Mammary epithelial cell (primary cell): Measurements from ENCODE around the gene INTS11.

Experiments
- CTCF ChIP-seq, 2 donors: IDR thresholded peaks in 1 of 2; conservative IDR thresholded peaks in 1 of 2; 2 replicates each; pipeline ENCODE4 v1.5.1; 2011 to 2012; ENCODE audit warnings: inconsistent platforms in 2 of 2, low read length in 2 of 2, mild to moderate bottlenecking in 2 of 2, control low read depth in 1 of 2, low read depth in 1 of 2; ENCODE audit not compliant: insufficient read depth in 1 of 2; ENCODE audit errors: extremely low read depth in 1 of 2
- EZH2 ChIP-seq: IDR thresholded peaks from 2 replicates; pipeline ENCODE4 v1.6.1; 2012; ENCODE audit warnings: low read length, inconsistent platforms, borderline replicate concordance

- no peak for TF ChIP-seq CTCF (conservative IDR thresholded peaks at IDR 0.05 in 1 of 2, IDR thresholded peaks at IDR 0.05 in 1 of 2; ENCODE audit: extremely low read depth in 1 of 2, insufficient read depth in 1 of 2, low read depth in 1 of 2, low read length in 2 of 2)
- TF ChIP-seq EZH2: no peak
Measured at GRCh38 chr1:1273512-1274298, 50.8 kb downstream of the INTS11 start, which contains the start of gene UBE2J2.
